B cell (primary cell): Measurements from ENCODE around the gene UBE2E3.

Experiments used
- CTCF ChIP-seq: fragments of 200-600 bp; IDR thresholded peaks from one replicate; pipeline ENCODE4 v1.8.0; 2022; ENCODE audit warnings: antibody characterized with exemption, mild to moderate bottlenecking
- EZH2 ChIP-seq: IDR thresholded peaks from 2 replicates; pipeline ENCODE4 v1.6.1; 2012; ENCODE audit warnings: borderline replicate concordance, low read depth, mild to moderate bottlenecking, moderate library complexity, low read length; ENCODE audit not compliant: insufficient read depth, poor library complexity, severe bottlenecking

GRCh38 chr2:181007086-181007837 lies 26.9 kb downstream of the UBE2E3 start:
- TF ChIP-seq CTCF (no peak), EZH2 (no peak)
